Colonic mucosa (tissue), 4 donors: ENCODE measurements around the gene NCOA1. TPM values are rescaled to one million over a fixed set of nuclear protein-coding genes. Genes with fewer than 3 reads are reported as not detected.

Experiments
- DNase-seq: peaks from one replicate; pipeline ENCODE4 v3.0.0-alpha.2; 2020
- H3K27ac ChIP-seq: fragments of 200-600 bp; one replicate; pipeline ENCODE4 v1.8.0; 2021
- H3K27me3 ChIP-seq: fragments of 200-600 bp; one replicate; pipeline ENCODE4 v1.8.0; 2021
- H3K36me3 ChIP-seq: fragments of 200-600 bp; one replicate; pipeline ENCODE4 v1.8.0; 2021
- H3K4me1 ChIP-seq: fragments of 200-600 bp; one replicate; pipeline ENCODE4 v1.8.0; 2021; ENCODE audit warnings: mild to moderate bottlenecking
- H3K4me3 ChIP-seq: fragments of 200-600 bp; one replicate; pipeline ENCODE4 v1.8.0; 2021
- H3K9ac ChIP-seq, 2 donors: one replicate each; pipeline ENCODE4 v1.7.0; 2013; ENCODE audit warnings: control low read depth in 2 of 2, low read depth in 2 of 2, low read length in 2 of 2
- H3K9me3 ChIP-seq: fragments of 200-600 bp; one replicate; pipeline ENCODE4 v1.8.0; 2021
- intact Hi-C: fragments of 100-400 bp; cut with DNase I; formaldehyde crosslinking; loops from one replicate; pipeline ENCODE4 v1.14.1; 2022
- total RNA-seq, 2 donors: library from RNA; stranded (reverse); fragmentation: NEBNext Ultra II Directional in 1 of 2; extraction: Animal tissue kit (Norgen Biotek cat#: 25700) in 1 of 2; gene quantifications; one replicate each; pipeline ENCODE4 v1.2.1, GENCODE V29; 2021
- TF ChIP-seq, protein P1 (sequence below): fragments of 200-600 bp; IDR thresholded peaks from one replicate; pipeline ENCODE4 v1.8.0; 2022; ENCODE audit warnings: antibody characterized with exemption, mild to moderate bottlenecking
- donor health status: healthy.
- donor health status: DM: no; HTN: no; CAD: no.
- donor health status: DM: no; HTN: no; CAD: no.

NCOA1 gene
- total RNA-seq, 2 donors from 2014 or later = 24.8 to 35.2 TPM

DNA sequence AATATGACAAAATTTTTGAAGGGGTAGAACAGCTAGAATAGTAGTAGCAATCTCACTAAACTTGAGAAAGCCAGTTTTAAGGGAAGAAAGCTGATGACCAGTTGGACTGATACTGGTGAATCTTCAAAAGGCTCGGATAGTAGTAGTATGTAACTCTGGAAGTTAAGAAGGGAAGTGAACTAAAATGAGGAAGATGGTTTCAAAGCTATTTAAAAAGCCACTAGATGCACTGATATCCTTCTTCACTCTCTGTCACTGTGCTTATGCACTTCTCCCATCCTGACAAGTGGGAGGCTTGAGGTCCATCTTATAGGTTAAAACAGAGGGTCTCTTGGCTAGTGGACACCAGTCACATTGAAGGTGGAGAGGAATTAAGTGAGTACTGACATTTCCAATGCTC is 141.1 kb downstream of the NCOA1 start:
- H3K4me1 ChIP-seq = no peaks in the 10 kb centered on the region
- no peak overlapping the region for H3K9ac ChIP-seq
- H3K27me3 ChIP-seq = no peaks in the 10 kb centered on the region
- no peak overlapping the region for H3K27ac ChIP-seq
- H3K4me3 ChIP-seq = no peak overlapping the region
- H3K36me3 ChIP-seq = no peaks in the 10 kb centered on the region
- no peak for DNase-seq
- TF ChIP-seq, protein P1, sequence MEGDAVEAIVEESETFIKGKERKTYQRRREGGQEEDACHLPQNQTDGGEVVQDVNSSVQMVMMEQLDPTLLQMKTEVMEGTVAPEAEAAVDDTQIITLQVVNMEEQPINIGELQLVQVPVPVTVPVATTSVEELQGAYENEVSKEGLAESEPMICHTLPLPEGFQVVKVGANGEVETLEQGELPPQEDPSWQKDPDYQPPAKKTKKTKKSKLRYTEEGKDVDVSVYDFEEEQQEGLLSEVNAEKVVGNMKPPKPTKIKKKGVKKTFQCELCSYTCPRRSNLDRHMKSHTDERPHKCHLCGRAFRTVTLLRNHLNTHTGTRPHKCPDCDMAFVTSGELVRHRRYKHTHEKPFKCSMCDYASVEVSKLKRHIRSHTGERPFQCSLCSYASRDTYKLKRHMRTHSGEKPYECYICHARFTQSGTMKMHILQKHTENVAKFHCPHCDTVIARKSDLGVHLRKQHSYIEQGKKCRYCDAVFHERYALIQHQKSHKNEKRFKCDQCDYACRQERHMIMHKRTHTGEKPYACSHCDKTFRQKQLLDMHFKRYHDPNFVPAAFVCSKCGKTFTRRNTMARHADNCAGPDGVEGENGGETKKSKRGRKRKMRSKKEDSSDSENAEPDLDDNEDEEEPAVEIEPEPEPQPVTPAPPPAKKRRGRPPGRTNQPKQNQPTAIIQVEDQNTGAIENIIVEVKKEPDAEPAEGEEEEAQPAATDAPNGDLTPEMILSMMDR = no peak
- H3K9me3 ChIP-seq = no peaks in the 10 kb centered on the region
- intact Hi-C loops = no loop called here

DNA sequence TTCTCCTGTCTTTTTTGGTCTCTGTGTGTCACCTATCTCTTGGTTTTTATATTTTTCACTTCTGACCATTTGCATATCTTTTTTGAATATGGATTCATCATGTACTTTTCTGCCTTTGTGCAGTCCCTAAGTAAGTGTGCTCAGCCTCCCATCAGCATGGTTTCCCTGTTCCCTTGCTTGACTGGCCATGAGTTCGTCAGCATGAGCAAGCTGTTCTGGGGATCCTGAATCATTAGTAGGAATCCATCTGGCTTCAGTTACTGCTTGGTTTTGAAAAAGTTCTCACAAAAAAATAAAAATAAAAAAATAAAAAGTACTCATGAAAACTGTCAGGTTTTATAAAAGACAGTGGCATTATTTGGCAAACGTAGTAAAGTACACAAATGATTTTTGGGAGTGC is 144.1 kb downstream of the NCOA1 start:
- Histone ChIP-seq H3K9me3 (no peaks in the 10 kb centered on the region), H3K27ac (no peak overlapping the region), H3K4me3 (no peak overlapping the region), H3K9ac (no peak overlapping the region), H3K36me3 (no peaks in the 10 kb centered on the region), H3K27me3 (no peaks in the 10 kb centered on the region), H3K4me1 (no peaks in the 10 kb centered on the region)
- intact Hi-C loops = no loop called here
- no peak for DNase-seq
- TF ChIP-seq, protein P1 = no peak

DNA sequence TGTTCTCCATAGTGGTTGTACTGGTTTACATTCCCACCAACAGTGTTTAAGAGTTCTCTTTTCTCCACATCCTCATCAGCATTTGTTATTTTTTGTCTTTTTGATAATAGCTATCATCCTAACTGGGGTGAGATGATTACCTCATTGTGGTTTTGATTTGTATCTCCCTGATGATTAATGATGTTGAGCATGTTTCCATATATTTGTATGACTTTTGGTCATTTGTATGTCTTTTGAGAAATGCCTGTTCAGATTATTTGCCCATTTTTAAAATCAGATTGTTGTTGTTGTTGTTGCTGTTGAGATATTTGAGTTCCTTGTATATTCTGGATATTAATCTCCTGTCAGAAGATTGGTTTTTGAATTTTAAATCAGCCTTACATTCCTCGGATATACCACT is 147.5 kb downstream of the NCOA1 start:
- TF ChIP-seq, protein P1 = no peak
- no peaks in the 10 kb centered on the region for H3K9me3 ChIP-seq
- intact Hi-C loops = no loop called here
- no peak overlapping the region for H3K27ac ChIP-seq
- DNase-seq = no peak
- H3K27me3 ChIP-seq = no peaks in the 10 kb centered on the region
- no peaks in the 10 kb centered on the region for H3K4me1 ChIP-seq
- no peak overlapping the region for H3K9ac ChIP-seq
- H3K4me3 ChIP-seq = no peak overlapping the region
- H3K36me3 ChIP-seq = no peaks in the 10 kb centered on the region

DNA sequence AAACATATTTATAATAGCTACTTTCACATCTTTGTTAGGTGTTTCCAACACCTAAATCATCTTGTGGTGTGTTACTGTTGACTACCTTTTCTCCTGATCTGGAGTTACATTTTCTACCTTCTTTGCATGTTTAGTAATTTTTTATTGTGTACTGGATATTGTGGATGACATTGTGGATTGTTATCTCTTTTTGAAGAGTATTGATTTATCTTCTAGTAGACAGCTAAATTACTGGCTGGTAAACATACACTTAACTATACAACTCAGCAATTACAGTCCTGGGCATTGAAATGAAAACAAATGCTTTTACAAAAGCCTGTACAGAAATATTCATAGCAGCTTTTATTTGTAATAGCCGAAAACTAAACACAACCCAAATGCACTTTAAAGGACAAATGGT is 151.3 kb downstream of the NCOA1 start:
- no peak for DNase-seq
- H3K9me3 ChIP-seq = no peaks in the 10 kb centered on the region
- H3K4me3 ChIP-seq = no peak overlapping the region
- no peak overlapping the region for H3K9ac ChIP-seq
- H3K27me3 ChIP-seq = no peaks in the 10 kb centered on the region
- H3K27ac ChIP-seq = no peak overlapping the region
- intact Hi-C loops = no loop called here
- TF ChIP-seq, protein P1 = no peak
- H3K36me3 ChIP-seq = no peaks in the 10 kb centered on the region
- no peaks in the 10 kb centered on the region for H3K4me1 ChIP-seq

DNA sequence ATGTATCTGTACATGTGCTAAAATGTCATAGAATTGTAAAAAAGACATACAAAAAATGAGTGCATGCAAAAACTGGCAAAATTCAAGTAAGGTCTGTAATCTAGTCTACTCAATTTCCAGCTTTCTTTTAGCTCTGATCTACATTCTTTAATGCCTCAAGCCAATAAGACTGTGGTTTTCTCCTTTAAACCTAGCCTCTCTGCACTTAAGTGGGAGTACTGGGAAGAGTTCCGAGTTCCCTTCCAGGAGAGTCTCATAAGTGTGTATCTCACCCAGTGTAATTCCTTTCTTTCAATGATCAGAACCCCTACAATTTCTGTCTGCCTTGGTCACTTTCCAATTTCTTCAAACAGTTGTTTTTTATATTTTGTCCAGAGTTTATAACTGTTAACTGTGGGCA is 152.0 kb downstream of the NCOA1 start:
- no peaks in the 10 kb centered on the region for H3K4me1 ChIP-seq
- H3K27ac ChIP-seq = no peak overlapping the region
- H3K36me3 ChIP-seq = no peaks in the 10 kb centered on the region
- TF ChIP-seq, protein P1 = no peak
- no peaks in the 10 kb centered on the region for H3K9me3 ChIP-seq
- no peak for DNase-seq
- intact Hi-C loops = no loop called here
- no peak overlapping the region for H3K4me3 ChIP-seq
- no peak overlapping the region for H3K9ac ChIP-seq
- no peaks in the 10 kb centered on the region for H3K27me3 ChIP-seq

DNA sequence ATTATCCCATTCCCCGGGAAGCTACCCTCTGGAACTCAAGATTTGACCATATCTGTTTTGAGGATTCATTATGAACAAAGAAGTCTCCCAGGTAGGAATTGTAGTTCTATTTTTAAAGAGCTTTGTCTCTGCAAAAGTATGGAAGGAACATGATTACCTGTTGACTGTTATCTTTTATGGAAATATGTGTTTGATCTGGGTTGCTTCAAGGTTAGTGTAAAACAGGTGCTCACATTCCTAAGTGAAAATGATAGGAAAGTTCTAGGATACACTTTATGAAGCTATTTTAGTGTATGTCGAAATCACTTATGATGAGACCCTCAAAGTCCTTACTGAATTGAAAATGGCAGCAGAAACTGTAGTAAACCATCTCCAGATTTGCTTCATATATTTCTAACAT is 153.0 kb downstream of the NCOA1 start:
- no peak overlapping the region for H3K27ac ChIP-seq
- H3K4me1 ChIP-seq = no peaks in the 10 kb centered on the region
- no peaks in the 10 kb centered on the region for H3K27me3 ChIP-seq
- no peak for DNase-seq
- H3K9me3 ChIP-seq = no peaks in the 10 kb centered on the region
- no peaks in the 10 kb centered on the region for H3K36me3 ChIP-seq
- no peak overlapping the region for H3K9ac ChIP-seq
- intact Hi-C loops = no loop called here
- H3K4me3 ChIP-seq = no peak overlapping the region
- TF ChIP-seq, protein P1 = no peak
